DMS79 treated with DMSO at 0.1 percent for 48 hours (cell line): ENCODE results near the gene MDFIC.

ENCODE experiments used
- DNase-seq: peaks from one replicate; lab custom pipeline; 2025; lab: John Stamatoyannopoulos, UW

Gene MDFIC

GRCh38 chr7:114953724-114954123 is 31.8 kb downstream of the MDFIC start:
- DNase-seq = no peak

GRCh38 chr7:114956702-114957101 is 34.8 kb downstream of the MDFIC start:
- no peak for DNase-seq

DNA sequence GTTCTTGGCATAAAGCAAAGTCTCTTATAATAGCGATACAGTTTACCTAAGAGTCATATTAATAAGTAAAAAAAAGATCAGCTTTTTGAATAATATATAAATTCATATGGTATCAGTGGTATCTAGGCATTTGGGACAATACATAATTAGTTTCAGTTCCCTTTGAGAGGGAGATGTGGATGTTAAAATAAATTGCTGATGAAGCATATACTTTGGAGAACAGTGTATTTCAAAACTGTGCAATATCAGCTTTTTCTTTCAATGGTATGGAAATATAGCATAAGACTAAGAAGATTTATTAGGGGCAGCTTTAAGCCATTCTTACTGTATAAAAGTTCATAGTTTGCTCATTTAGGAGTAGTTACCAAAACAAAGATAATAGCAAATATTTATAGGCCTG is 35.5 kb downstream of the MDFIC start:
- DNase-seq = no peak

DNA sequence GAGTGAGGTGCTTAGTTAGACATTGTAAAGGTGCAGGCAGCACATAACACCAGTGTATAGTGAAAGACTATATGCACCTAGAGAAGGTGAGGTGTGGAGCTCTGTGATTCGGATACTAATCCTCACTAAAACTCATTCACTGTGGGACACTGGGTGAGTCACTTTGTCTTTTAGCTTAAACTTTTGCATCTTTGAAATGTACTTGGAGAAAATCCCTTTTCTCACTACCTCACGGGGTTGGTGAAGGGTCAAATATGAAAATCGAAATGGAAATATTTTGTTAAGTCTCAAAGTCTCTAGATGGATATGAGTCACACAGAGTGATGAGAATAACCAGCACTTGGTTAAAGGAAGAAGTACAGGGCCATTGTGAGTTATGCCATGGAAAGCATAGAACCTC is 38.0 kb downstream of the MDFIC start:
- no peak for DNase-seq

GRCh38 chr7:114962441-114962840 is 40.5 kb downstream of the MDFIC start:
- DNase-seq = no peak

- no peak for DNase-seq
Measured at GRCh38 chr7:114966156-114966555, 44.3 kb downstream of the MDFIC start.

DNA sequence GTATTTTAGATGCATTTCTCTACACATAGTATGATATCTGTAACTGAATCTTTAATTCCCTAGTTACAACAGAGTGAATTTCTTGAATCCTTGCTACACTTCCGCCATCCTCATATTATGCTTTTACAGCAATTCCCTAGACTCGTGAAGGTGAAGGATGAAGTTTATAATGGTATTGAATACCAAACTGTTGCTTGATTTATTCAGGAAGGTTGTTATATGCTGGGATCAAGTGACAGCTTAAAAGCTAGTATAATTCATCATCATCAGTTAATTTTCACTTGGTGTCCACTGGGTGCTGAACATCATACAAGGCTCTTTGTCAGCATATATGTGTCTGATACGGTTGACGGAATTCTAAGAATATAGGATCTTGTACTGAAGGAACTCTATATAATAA is 47.2 kb downstream of the MDFIC start:
- no peak for DNase-seq

- DNase-seq = no peak
Measured at GRCh38 chr7:114970308-114970707, 48.4 kb downstream of the MDFIC start.

- DNase-seq = no peak
Measured at GRCh38 chr7:114970732-114971131, 48.8 kb downstream of the MDFIC start.

- DNase-seq = no peak
Measured at GRCh38 chr7:114972567-114972966, 50.7 kb downstream of the MDFIC start.

GRCh38 chr7:114973147-114973546 is 51.3 kb downstream of the MDFIC start:
- DNase-seq = no peak

DNA sequence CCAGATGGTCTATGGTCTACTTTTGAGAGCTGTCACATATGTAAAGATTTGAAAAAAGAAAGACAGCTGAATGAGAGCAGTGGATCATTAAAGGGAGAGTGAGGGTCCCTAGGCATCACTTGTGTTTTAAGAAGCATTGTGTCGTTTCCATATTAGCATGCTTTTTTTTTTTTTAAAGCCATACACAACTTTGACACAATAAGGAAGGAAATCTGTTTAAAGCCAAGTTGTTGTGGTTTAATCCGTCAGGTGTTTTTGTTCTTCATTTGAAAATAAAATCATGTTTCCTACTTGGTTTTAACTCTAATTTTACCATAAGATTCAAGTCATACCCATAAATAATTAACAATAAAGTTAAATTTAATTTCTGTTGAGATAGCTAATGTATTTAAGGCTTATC is 53.5 kb downstream of the MDFIC start:
- DNase-seq = no peak

GRCh38 chr7:114976666-114977065 is 54.8 kb downstream of the MDFIC start:
- DNase-seq = no peak

DNA sequence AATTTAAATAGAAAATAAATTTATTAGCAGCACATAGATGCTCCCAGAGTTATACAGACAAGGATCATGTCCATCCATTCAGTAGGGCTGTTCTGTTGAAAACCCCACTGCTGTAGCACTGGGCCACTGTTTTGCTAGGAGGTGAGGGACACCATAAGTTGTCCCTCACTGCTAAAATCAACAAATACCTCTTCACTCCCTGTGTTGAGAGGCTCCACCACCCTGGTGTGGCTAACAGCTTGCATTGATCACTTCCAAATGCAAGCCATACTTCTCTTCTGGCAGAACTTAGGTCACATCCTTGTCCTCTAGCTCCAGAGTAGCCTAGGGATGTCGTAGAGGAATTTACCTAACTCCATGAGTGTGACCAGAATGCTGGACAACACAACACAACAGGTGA is 55.4 kb downstream of the MDFIC start:
- DNase-seq = no peak

DNA sequence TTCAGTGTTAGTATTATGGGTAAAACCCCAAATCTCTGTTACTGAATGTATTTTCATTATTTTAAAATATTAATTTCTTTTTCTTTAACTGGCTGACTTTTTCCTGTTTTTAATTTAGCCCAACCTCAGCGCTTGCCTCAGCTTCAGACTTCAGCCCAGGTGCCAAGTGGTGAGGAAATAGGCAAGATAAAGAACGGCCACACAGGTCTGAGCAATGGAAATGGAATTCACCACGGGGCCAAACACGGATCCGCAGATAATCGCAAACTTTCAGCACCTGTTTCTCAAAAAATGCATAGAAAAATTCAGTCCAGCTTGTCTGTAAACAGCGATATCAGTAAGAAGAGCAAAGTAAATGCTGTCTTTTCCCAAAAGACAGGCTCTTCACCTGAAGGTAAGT is 57.5 kb downstream of the MDFIC start:
- DNase-seq = no peak

DNA sequence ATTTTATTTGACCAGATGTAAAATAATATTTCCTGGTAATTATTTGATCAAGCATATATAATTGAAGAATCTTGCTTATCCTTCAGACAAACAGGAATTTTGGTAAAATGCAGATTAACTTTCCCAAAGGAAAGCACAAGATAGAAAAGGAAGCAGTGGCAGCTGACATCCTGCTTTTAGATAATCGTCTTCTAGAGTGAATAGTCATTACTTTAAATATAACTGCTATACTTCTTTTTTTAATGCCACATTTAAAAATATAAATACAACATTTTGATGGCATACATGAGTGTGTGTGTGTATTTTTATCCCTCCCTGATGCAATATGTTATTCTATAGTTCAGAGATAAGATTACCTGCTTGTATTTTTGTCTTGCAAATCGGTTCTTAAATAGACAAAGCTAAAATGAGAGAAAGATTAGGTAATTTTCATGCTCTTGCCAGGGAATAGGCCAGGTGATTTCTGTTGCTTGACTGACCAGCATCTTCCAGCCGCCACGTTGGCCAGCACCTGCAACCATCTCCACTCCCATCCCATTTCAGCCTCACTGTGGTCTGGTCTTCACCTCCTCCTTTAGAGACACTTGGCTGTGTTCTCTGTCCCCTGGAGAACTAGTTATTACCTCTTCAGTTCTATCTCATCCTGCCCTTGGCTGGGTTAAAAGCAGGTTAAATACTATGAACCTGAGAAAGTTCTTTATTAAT is 58.1 kb downstream of the MDFIC start:
- DNase-seq = no peak

GRCh38 chr7:114981323-114981722 is 59.4 kb downstream of the MDFIC start:
- no peak for DNase-seq

DNA sequence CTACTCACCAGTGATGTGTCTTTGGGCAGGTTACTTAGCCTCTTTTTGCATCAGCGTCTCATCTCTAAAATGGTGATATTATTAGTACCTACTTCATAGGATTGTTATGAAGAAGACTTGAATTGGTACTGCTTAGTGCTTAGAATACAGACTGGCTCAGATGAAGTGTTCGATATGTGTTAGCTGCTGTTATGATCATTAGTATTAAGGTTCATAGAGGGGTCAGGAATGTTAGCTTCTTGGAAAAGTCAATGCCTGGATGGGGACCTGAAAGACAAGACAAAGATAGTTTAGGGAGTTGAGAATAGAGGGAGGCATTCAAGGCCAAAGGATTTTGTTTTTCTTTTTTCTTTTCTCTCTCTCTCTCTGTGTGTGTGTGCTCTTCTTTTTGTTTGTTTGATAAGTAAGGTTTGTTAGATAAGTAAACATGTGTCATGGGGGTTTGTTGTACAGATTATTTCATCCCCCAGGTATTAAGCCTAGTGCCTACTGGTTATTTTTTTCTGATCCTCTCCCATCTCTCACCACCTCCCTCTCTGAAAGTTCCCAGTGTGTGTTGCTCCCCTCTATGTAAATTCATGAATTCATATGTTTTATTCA is 63.3 kb downstream of the MDFIC start:
- no peak for DNase-seq

DNA sequence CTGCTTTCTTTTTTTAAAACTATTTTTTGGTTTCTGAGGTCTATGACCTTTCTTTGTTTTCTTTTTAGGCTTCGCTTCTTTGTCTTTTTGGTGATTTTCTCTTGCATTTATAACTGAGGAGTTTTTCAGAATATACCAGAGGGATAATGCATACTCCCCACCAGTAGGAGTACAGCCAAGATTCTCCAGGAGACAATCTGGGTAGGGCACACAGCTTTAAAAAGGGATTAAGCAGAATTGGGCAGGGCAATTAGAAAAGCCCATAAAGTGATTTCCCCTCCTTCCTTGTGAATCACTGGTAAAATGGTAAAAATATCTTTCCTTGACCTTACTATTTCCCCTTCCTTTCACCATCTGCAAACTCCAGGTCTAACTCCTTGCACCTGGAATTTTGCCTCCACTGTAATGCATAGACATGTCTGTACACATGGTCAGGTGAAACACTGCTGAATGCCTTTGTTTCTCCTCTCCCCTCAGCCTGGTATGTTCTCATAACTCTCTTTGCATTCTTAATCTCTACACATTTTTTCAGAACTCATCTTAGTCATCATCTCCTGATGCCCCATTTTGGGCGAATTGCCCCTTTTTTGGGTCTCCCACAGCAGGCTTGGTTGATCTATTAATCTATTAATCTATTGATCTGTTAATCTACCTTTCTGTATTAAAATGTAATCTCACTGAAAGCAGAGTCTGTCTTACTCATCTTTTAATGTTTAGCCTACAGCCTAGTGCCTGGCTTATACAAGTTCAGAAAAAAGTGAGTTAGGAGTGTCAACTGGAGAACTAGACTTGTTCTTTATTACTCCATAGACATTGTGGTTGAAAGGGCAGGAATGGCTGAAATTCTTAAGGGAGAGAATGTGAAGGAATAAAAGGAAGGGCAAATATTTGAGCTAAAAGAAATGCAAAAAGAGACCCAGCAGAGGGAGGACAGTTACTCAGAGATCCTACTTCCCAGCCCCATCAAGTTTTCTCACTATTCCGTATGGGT is 64.6 kb downstream of the MDFIC start:
- no peak for DNase-seq

DNA sequence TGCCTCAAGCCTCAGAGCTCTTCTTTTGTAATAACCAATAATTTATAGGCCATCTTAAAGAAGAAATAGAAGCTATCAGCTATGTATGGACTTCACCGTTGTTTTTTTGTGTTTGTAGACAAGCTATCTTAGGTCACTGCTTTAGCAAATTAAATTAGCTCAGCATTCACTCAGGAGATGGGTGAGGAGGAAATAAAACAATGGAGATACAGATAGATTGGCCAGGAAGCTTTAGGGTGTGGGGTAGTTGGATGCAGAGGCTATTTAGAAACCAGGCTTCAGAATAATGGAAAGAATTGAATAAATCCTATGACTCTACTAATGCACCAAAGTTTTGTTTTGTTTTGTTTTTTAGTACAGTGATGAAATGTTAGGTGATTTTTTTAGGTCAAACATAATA is 66.1 kb downstream of the MDFIC start:
- DNase-seq = no peak

DNA sequence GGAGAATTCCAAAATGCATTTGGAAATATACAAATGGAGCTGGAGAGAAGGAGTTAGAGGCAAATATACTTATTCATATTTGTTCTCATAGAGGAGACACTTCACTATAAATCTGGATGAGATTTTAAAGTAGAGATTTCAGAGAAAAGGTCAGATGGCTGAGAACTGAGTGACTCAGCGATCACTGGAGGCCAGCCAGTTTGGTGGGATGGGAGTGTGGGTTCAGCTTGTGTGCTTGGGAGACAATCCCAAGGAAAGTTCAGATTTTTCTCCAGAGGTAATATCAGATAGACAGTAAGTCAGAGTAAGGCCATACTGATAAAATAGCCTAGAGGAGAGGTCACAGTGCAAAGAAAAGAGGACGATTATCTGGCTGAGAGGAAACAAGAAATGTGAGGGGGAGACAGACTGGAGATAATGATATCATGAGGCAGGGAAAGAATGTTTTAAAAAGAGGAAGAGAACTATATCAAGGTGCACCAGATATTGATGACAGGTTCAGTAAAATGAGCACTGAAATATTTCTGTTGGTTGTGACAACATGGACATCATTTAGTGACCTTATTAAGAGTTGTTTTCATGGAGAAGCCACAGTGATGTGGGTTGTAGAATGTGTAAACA is 67.0 kb downstream of the MDFIC start:
- no peak for DNase-seq

DNA sequence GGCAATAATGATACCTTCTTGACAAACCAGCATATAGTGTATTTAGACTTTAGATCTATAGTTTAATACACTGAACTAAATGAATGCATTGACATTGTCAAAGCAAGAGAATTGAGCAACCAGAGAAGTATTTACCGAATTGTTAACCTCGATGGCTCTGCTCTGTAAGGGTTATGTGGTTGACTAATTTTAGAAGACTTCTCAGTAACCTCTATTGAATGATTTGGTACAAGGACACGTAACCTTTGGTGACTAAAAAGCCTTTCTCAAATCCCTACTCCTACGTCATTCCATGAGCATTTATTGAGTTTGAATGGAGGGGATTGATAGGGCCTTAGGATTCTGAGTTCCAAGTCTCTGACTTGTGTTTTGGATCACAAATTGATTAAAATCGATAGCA is 67.6 kb downstream of the MDFIC start:
- DNase-seq = no peak
